Sciatic nerve (tissue), 2 donors: ENCODE results near the gene PTX4. TPM values are rescaled to one million over a fixed set of nuclear protein-coding genes. Genes with fewer than 3 reads are reported as not detected.

ENCODE experiments used
- ATAC-seq: fragments of 200-7000 bp; cut with Tn5 transposase; one replicate; pipeline ENCODE4 v1.9.1; 2020; ENCODE audit warnings: mild to moderate bottlenecking, moderate library complexity
- DNase-seq: peaks from one replicate; pipeline ENCODE4 v3.0.0-alpha.2; 2020; ENCODE audit warnings: low spot score
- intact Hi-C: fragments of 100-400 bp; cut with DNase I; formaldehyde crosslinking; loops from one replicate; pipeline ENCODE4 v1.14.2; 2022
- total RNA-seq: library from RNA; stranded (reverse); fragmentation: NEBNext Ultra II Directional; extraction: Animal tissue kit (Norgen Biotek cat#: 25700); gene quantifications from one replicate; pipeline ENCODE4 v1.2.1, GENCODE V29; 2021
- donor health status: DM: no; HTN: no; CAD: no.
- donor health status: DM: no; HTN: no; CAD: no.

Gene PTX4
- total RNA-seq, 1 donor from 2014 or later, result not detected

DNA sequence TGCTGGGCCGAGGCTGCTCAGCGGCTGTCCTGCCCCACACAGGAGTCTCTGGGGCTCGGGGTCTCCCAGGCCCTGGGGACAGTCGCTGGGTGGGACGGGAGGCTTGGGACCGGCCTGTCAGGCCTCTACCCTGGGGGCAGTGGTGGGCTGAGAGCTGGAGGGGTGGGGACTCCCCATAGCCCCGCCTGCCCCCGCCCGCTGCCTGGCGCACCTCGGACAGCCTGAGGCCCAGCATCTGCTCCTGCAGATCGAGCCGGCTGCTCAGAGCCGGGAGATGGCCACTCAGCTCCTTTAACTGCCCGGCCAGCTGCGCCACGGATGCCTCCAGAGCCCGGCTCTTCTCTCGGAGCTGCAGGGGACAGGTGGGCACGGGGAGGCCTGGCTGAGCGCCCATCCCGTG is 51.1 kb downstream of the PTX4 start:
- no peak for ATAC-seq
- intact Hi-C loops, result no loop called here

DNA sequence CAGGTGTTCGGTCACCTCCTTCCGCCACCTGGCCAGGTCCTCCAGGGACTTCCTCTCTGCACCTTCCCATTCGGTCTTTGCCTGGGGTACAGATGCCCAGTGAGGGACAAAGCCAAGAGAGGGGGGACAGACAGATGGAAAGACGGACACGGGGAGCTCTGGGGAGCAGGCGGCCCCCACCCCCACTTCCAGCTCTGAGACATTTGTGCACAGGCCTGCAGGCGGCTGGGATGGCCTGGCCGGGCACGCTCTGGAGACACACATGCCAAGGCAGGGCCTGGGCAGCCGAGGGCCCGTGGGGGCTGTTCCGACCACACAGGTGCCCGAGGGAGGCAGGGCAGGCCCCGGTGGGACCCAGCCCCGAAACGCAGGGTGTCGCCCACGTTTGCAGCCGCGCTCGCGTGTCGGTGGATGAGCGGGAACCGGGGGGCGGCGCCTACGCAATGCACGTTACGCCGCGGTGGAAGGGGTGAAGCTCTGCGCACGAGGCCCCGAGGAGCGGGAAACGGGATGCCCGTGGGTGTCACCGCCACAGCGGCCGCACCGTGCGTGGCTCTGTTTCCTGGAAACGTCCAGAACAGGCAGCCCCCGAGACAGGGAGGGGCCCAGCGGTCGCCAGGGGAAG is 51.9 kb downstream of the PTX4 start:
- ATAC-seq (no peak), DNase-seq (no peak)
- intact Hi-C loops, result no loop called here

More for the DNA sequence above, 51.1 kb downstream of the PTX4 start:
- DNase-seq, result no peak

DNA sequence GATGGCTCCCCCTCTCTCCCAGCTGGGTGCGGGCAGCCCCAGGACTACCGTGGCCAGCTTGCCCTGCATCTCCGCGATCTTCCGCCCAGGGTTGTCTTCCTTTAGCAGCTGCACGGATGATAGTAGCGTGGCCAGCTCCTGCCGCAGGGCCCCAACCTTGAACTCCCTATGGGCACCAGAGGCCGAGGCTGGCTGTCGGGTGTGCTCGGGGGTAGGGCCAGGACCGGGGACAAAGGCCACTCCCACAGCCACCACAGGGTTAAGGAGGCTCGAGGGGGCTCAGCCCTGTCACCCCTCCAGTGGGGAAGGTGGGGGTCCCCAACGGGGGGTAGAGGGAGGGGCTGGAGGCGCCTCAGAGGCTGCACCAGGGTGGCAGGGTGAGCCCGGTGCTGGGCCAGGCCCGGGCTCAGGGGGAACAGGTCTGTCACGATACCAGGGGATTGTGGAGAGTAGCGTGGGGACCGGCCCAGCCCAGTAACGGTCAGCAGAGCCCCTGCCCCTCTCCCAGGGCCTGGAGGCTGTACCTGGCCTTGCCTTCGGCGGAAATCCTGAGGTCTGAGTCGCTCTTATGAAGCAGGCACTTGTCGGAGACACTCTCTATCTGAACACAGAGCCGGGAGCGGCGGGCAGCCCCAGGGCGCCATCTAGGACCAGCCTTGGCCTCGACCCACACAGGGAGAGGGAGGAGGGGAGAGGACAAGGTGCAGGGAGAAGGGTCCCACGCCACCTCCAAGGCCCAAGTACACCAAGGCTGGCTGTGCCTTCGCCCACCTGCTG is 52.6 kb downstream of the PTX4 start:
- DNase-seq (no peak), ATAC-seq (no peak)
- intact Hi-C loops, result no loop called here

Other genes with a start within 250 kb of the PTX4 start
- gene TPSAB1, start 248.2 kb downstream of the PTX4 start, total RNA-seq, result 11.5 TPM
- 0.27 TPM for gene TPSD1, start 232.9 kb downstream of the PTX4 start, total RNA-seq
- 95.7 TPM for gene UBE2I, start 179.3 kb downstream of the PTX4 start, total RNA-seq
- 3.9 TPM for gene BAIAP3, start 155.3 kb downstream of the PTX4 start, total RNA-seq
- 35.8 TPM for gene TSR3, start 137.1 kb downstream of the PTX4 start, total RNA-seq
- 82.2 TPM for gene GNPTG, start 137.0 kb downstream of the PTX4 start, total RNA-seq
- 45.5 TPM for gene UNKL, start 74.2 kb downstream of the PTX4 start, total RNA-seq
- gene UQCC4, start 68.2 kb downstream of the PTX4 start, total RNA-seq, result 7.3 TPM
- gene PERCC1, start 57.9 kb downstream of the PTX4 start, total RNA-seq, result not detected
- gene CCDC154, start 44.4 kb downstream of the PTX4 start, total RNA-seq, result 3.3 TPM
- 67.0 TPM for gene CLCN7, start 13.9 kb downstream of the PTX4 start, total RNA-seq
- 27.9 TPM for gene TELO2, start 4.4 kb upstream of the PTX4 start, total RNA-seq
- 20.4 TPM for gene TMEM204, start 44.7 kb upstream of the PTX4 start, total RNA-seq
- gene IFT140, start 123.1 kb upstream of the PTX4 start, total RNA-seq, result 29.2 TPM
- gene CRAMP1, start 123.4 kb upstream of the PTX4 start, total RNA-seq, result 26.1 TPM
- gene JPT2, start 189.3 kb upstream of the PTX4 start, total RNA-seq, result 26.0 TPM
- gene MAPK8IP3, start 217.3 kb upstream of the PTX4 start, total RNA-seq, result 93.3 TPM